HEK293 (cell line): ENCODE data around the gene ARHGEF40.

ENCODE experiments used
- CTCF ChIP-seq: fragments of 450-650 bp; formaldehyde crosslinking; IDR thresholded peaks from 2 replicates; pipeline ENCODE4 v1.5.1; 2016; ENCODE audit warnings: missing biosample characterization, missing genetic modification characterization
- ELK4 ChIP-seq: IDR thresholded peaks from 2 replicates; pipeline ENCODE4 v1.6.1; 2011; ENCODE audit warnings: mild to moderate bottlenecking, low read depth, low read length, borderline replicate concordance
- KLF9 ChIP-seq: fragments of 450-650 bp; formaldehyde crosslinking; IDR thresholded peaks from 2 replicates; pipeline ENCODE4 v1.5.1; 2016; ENCODE audit warnings: missing biosample characterization, missing genetic modification characterization, low read depth
- PRDM6 ChIP-seq: fragments of 450-650 bp; formaldehyde crosslinking; IDR thresholded peaks from 2 replicates; pipeline ENCODE4 v1.5.1; 2017; ENCODE audit warnings: missing biosample characterization, missing genetic modification characterization
- TRIM28 ChIP-seq: IDR thresholded peaks from 2 replicates; pipeline ENCODE4 v1.6.1; 2011; ENCODE audit warnings: low read length, control low read depth, borderline replicate concordance
- ZBTB17 ChIP-seq: fragments of 450-650 bp; formaldehyde crosslinking; IDR thresholded peaks from 2 replicates; pipeline ENCODE4 v1.5.1; 2016; ENCODE audit warnings: missing biosample characterization, missing genetic modification characterization
- ZBTB7A ChIP-seq: fragments of 450-650 bp; formaldehyde crosslinking; IDR thresholded peaks from 2 replicates; pipeline ENCODE4 v1.5.1; 2016; ENCODE audit warnings: low read depth, missing biosample characterization, missing genetic modification characterization
- ZNF121 ChIP-seq: fragments of 450-650 bp; formaldehyde crosslinking; IDR thresholded peaks from 2 replicates; pipeline ENCODE4 v1.5.1; 2016; ENCODE audit warnings: missing biosample characterization, missing genetic modification characterization
- ZNF16 ChIP-seq: fragments of 450-650 bp; formaldehyde crosslinking; IDR thresholded peaks from 2 replicates; pipeline ENCODE4 v1.5.1; 2016; ENCODE audit warnings: low read depth, missing biosample characterization, missing genetic modification characterization
- ZNF785 ChIP-seq: fragments of 450-650 bp; formaldehyde crosslinking; IDR thresholded peaks from 2 replicates; pipeline ENCODE4 v1.5.1; 2016; ENCODE audit warnings: missing biosample characterization, missing genetic modification characterization

- no peak for TF ChIP-seq ZBTB7A (tag by site-specific recombination)
- TF ChIP-seq CTCF, result no peak
- TF ChIP-seq ZNF121, result no peak
- TF ChIP-seq KLF9 (tag by site-specific recombination), result no peak
- TF ChIP-seq ZNF785 (tag by site-specific recombination), result no peak
- no peak for TF ChIP-seq ZBTB17
- TF ChIP-seq TRIM28, result no peak
- no peak for TF ChIP-seq ZNF16 (tag by site-specific recombination)
- no peak for TF ChIP-seq PRDM6
- no peak for TF ChIP-seq ELK4
These were observed 11.5 kb downstream of the ARHGEF40 start for GRCh38 chr14:21081521-21082142.
